ENCODE measurements around the gene ANLN. TPM values are rescaled to one million over a fixed set of nuclear protein-coding genes. Genes with fewer than 3 reads are reported as not detected.
"Not testable (repeated sequence)": the region's sequence is repeated elsewhere in the genome, so short reads cannot be mapped to it uniquely, and the experiment has no call there.

ANLN gene
- total and polyA plus RNA-seq, 2 experiments from 2014 or later, result 10.1 to 56.7 TPM

GRCh38 chr7:36379831-36380504 is 9.7 kb upstream of the ANLN start:
- H3K4me3 ChIP-seq, result no peak overlapping the region
- DNase-seq (ENCODE audit: low read depth in 1 of 2, low spot score in 1 of 2), result no peak
- H3K27ac ChIP-seq, result no peak overlapping the region
- no peaks in the 10 kb centered on the region for H3K27me3 ChIP-seq
- no peak for TF ChIP-seq CTCF (IDR thresholded peaks at IDR 0.05; ENCODE audit: low read depth, low read length)
- no peaks in the 10 kb centered on the region for H3K36me3 ChIP-seq
- no peaks in the 10 kb centered on the region for H3K9me3 ChIP-seq (ENCODE audit: low read depth)
- H3K4me1 ChIP-seq (ENCODE audit: low read depth), result no peaks in the 10 kb centered on the region

DNA sequence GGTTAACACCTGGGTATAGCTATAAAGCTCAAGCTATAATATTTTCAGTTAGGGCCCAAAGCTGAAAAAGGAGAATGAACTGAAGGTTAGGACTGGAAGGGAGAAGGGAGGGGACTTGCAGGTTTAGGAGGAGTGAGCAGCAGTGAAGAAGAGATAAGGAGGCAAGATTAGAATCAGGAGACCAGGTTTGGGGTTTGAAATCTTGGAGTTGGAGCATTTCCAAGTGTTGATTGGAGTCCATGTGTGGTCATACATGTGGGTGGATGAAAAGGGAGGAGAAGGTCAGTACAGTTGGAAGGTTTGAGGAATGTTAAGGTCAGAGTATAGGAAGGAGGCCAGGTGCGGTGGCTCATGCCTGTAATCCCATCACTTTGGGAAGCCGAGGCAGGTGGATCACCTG is 8.6 kb upstream of the ANLN start:
- no peaks in the 10 kb centered on the region for H3K36me3 ChIP-seq
- no peak overlapping the region for H3K4me3 ChIP-seq
- no peak for TF ChIP-seq CTCF (IDR thresholded peaks at IDR 0.05; ENCODE audit: low read depth, low read length)
- no peak for DNase-seq (ENCODE audit: low read depth in 1 of 2, low spot score in 1 of 2)
- no peaks in the 10 kb centered on the region for H3K9me3 ChIP-seq (ENCODE audit: low read depth)
- H3K27me3 ChIP-seq, result no peaks in the 10 kb centered on the region
- H3K4me1 ChIP-seq (ENCODE audit: low read depth), result no peaks in the 10 kb centered on the region
- H3K27ac ChIP-seq, result no peak overlapping the region

DNA sequence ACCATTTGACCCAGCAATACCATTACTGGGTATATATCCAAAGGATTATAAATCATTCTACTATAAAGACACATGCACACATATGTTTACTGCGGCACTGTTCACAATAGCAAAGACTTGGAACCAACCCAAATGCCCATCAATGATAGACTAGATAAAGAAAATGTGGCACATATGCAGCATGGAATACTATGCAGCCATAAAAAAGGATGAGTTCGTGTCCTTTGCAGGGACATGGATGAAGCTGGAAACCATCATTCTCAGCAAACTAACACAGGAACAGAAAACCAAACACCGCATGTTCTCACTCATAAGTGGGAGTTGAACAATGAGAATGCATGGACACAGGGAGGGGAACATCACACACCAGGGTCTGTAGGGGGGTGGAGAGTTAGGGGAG is 6.4 kb upstream of the ANLN start:
- H3K9me3 ChIP-seq (ENCODE audit: low read depth); DNase-seq (ENCODE audit: low read depth in 1 of 2, low spot score in 1 of 2); H3K27me3 ChIP-seq; H3K4me3 ChIP-seq; H3K4me1 ChIP-seq (ENCODE audit: low read depth); H3K27ac ChIP-seq; H3K36me3 ChIP-seq: not testable (repeated sequence)

DNA sequence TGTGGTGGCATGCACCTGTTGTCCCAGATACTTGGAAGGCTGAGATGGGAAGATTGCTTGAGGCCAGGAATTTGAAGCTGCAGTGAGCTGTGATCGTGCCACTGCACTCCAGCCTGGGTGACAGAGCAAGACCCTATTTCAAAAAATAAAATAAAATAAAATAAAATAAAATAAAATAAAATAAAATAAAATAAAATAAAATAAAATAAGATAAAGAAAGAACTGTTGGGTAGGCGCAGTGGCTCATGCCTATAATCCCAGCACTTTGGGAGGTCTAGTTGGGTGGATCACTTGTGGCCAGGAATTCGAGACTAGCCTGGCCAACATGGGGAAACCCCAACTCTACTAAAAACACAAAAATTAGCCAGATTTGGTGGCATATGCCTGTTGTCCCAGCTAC is 4.0 kb upstream of the ANLN start:
- H3K27me3 ChIP-seq; H3K4me1 ChIP-seq (ENCODE audit: low read depth); H3K27ac ChIP-seq; H3K4me3 ChIP-seq; H3K9me3 ChIP-seq (ENCODE audit: low read depth); DNase-seq (ENCODE audit: low read depth in 1 of 2, low spot score in 1 of 2); H3K36me3 ChIP-seq: not testable (repeated sequence)

DNA sequence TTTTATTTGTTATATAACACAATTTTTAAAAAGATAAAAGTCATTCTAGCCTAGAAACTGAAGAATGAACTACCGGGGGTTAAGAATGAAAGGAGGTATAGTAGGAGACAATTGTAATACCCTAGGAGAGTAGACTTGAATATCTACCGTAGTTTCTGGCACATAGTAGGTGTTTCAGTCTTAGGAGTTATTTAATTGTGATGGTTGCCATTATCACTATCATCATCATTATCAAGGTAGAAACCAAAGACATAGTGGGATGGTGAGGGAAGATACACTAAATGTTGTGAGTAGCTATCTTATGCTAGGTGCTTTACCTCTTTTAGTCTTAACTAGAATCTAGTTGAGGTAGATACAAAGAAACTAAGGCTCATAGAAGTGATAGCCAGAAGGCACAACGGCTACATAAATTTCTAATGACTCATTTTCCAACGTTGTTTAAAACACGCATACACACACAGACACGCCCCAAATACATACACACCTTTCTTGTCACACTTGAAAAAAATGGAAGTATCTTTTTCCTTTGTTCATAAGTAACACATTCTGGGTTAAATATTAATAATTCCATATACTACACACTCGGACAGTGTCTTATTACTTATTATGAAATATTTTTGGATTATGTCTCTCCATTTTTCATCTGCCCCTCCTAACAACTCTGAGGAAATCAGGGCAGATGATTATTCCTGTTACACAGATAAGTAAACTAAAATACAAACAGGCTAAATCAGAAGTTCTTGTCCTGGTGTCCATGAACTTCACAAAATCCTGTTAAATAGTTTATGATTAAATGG is 2.0 kb upstream of the ANLN start:
- H3K4me1 ChIP-seq (ENCODE audit: low read depth), result peaks cover 15% of the 10 kb centered on the region
- no peaks in the 10 kb centered on the region for H3K9me3 ChIP-seq (ENCODE audit: low read depth)
- no peak overlapping the region for H3K27ac ChIP-seq
- H3K27me3 ChIP-seq, result no peaks in the 10 kb centered on the region
- TF ChIP-seq CTCF (IDR thresholded peaks at IDR 0.05; ENCODE audit: low read depth, low read length), result no peak
- no peak overlapping the region for H3K4me3 ChIP-seq
- DNase-seq (ENCODE audit: low read depth in 1 of 2, low spot score in 1 of 2), result no peak
- H3K36me3 ChIP-seq, result no peaks in the 10 kb centered on the region

DNA sequence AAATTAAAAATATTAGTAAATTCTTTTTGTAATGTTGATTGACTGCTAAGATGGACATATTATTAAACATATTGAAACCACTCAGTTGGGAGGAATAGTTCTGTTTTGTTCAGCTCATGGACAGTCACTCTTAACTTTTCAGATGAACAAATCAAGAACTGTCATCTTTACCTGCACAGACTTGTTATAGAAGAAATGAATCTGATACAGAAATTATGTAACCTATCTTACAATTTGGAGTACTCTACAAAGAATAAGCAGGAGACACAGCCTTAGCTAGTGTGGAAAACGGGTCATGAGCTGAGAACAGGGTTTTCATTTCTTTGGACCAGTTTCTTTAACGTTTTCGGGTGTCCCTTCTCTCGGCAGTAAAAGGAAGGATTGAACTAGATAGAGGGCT is 1.2 kb upstream of the ANLN start:
- no peaks in the 10 kb centered on the region for H3K36me3 ChIP-seq
- H3K27me3 ChIP-seq, result no peaks in the 10 kb centered on the region
- H3K9me3 ChIP-seq (ENCODE audit: low read depth), result no peaks in the 10 kb centered on the region
- no peak overlapping the region for H3K27ac ChIP-seq
- H3K4me1 ChIP-seq (ENCODE audit: low read depth), result peaks cover 18% of the 10 kb centered on the region
- H3K4me3 ChIP-seq, result no peak overlapping the region
- TF ChIP-seq CTCF (IDR thresholded peaks at IDR 0.05; ENCODE audit: low read depth, low read length), result no peak
- no peak for DNase-seq (ENCODE audit: low read depth in 1 of 2, low spot score in 1 of 2)
